Mesenchymal stem cell (in vitro differentiated cells and primary cell): Measurements from ENCODE around the gene MMAB.

Experiments used
- DNase-seq: peaks from one replicate; pipeline ENCODE4 v3.0.0-alpha.2; 2013
- H2AFZ ChIP-seq: one replicate; pipeline ENCODE4 v1.6.1; 2013; ENCODE audit warnings: low read depth, mild to moderate bottlenecking, control low read depth, inconsistent platforms, low read length, moderate library complexity
- H2AK5ac ChIP-seq: 2 replicates; pipeline ENCODE4 v1.6.1; 2013; ENCODE audit warnings: low read length, moderate library complexity, mild to moderate bottlenecking, inconsistent platforms; ENCODE audit not compliant: severe bottlenecking
- H2BK120ac ChIP-seq: one replicate; pipeline ENCODE4 v1.6.1; 2013; ENCODE audit warnings: low read depth, mild to moderate bottlenecking, inconsistent platforms, low read length, moderate library complexity
- H2BK12ac ChIP-seq, 2 experiments: one replicate each; pipeline ENCODE4 v1.6.1; 2013; ENCODE audit warnings: inconsistent platforms in 2 of 2, low read length in 2 of 2, mild to moderate bottlenecking in 2 of 2, moderate library complexity in 2 of 2, control low read depth in 1 of 2
- H2BK15ac ChIP-seq: one replicate; pipeline ENCODE4 v1.6.1; 2013; ENCODE audit warnings: mild to moderate bottlenecking, low read depth, inconsistent platforms; ENCODE audit not compliant: poor library complexity, severe bottlenecking
- H2BK5ac ChIP-seq: 2 replicates; pipeline ENCODE4 v1.6.1; 2013; ENCODE audit warnings: low read depth, mild to moderate bottlenecking, low read length, control low read depth, inconsistent platforms; ENCODE audit not compliant: poor library complexity, severe bottlenecking
- H3K14ac ChIP-seq, 2 experiments: one replicate each; pipeline ENCODE4 v1.6.1; 2013; ENCODE audit warnings: inconsistent platforms in 2 of 2, low read length in 2 of 2, control low read depth in 1 of 2, mild to moderate bottlenecking in 1 of 2, moderate library complexity in 1 of 2
- H3K18ac ChIP-seq, 2 experiments: one replicate each; pipeline ENCODE4 v1.6.1; 2013; ENCODE audit warnings: inconsistent platforms in 2 of 2, low read length in 2 of 2, control low read depth in 1 of 2, low read depth in 1 of 2, mild to moderate bottlenecking in 1 of 2
- H3K23ac ChIP-seq, 2 experiments: one replicate each; pipeline ENCODE4 v1.6.1; 2013; ENCODE audit warnings: inconsistent platforms in 2 of 2, low read length in 2 of 2, mild to moderate bottlenecking in 2 of 2, moderate library complexity in 2 of 2, control low read depth in 1 of 2
- H3K27ac ChIP-seq: 2 replicates; pipeline ENCODE4 v1.5.1; 2013; ENCODE audit warnings: mild to moderate bottlenecking, moderate library complexity, low read length, control low read depth, inconsistent platforms; ENCODE audit not compliant: poor library complexity, severe bottlenecking
- H3K27me3 ChIP-seq, 2 experiments: 2 replicates each; pipeline versions ENCODE4 v1.6.1 to v1.7.0; 2013; ENCODE audit warnings: low read length in 2 of 2, mild to moderate bottlenecking in 2 of 2, moderate library complexity in 2 of 2, control low read depth in 1 of 2, inconsistent platforms in 1 of 2; ENCODE audit not compliant: control insufficient read depth in 1 of 2, insufficient read depth in 1 of 2
- H3K36me3 ChIP-seq, 2 experiments: 2 replicates each; pipeline versions ENCODE4 v1.6.1 to v1.7.0; 2013; ENCODE audit warnings: low read length in 2 of 2, control low read depth in 1 of 2, inconsistent platforms in 1 of 2, low read depth in 1 of 2, mild to moderate bottlenecking in 1 of 2; ENCODE audit not compliant: insufficient read depth in 2 of 2, control insufficient read depth in 1 of 2
- H3K4ac ChIP-seq, 2 experiments: one replicate each; pipeline ENCODE4 v1.6.1; 2013; ENCODE audit warnings: inconsistent platforms in 2 of 2, low read length in 2 of 2, mild to moderate bottlenecking in 2 of 2, moderate library complexity in 2 of 2, control low read depth in 1 of 2, low read depth in 1 of 2
- H3K4me1 ChIP-seq: 2 replicates; pipeline ENCODE4 v1.6.1; 2013; ENCODE audit warnings: low read depth, low read length, control low read depth; ENCODE audit not compliant: control insufficient read depth, insufficient read depth
- H3K4me2 ChIP-seq: 2 replicates; pipeline ENCODE4 v1.6.1; 2013; ENCODE audit warnings: low read length, mild to moderate bottlenecking, inconsistent platforms; ENCODE audit not compliant: poor library complexity, severe bottlenecking
- H3K4me3 ChIP-seq, 2 experiments: 2 replicates each; pipeline versions ENCODE4 v1.5.1 to v1.7.0; 2013; ENCODE audit warnings: low read length in 2 of 2, mild to moderate bottlenecking in 2 of 2, control low read depth in 1 of 2, low read depth in 1 of 2; ENCODE audit not compliant: insufficient read depth in 1 of 2
- H3K79me1 ChIP-seq: replicated peaks from 2 replicates; pipeline ENCODE4 v1.6.1; 2013; ENCODE audit warnings: mild to moderate bottlenecking, control low read depth, low read length, inconsistent platforms; ENCODE audit not compliant: poor library complexity, severe bottlenecking
- H3K9ac ChIP-seq: 2 replicates; pipeline ENCODE4 v1.7.0; 2013; ENCODE audit warnings: mild to moderate bottlenecking, low read length, moderate library complexity
- H3K9me3 ChIP-seq: 2 replicates; pipeline ENCODE4 v1.7.0; 2013; ENCODE audit warnings: mild to moderate bottlenecking, low read length; ENCODE audit not compliant: control insufficient read depth
- H4K8ac ChIP-seq: one replicate; pipeline ENCODE4 v1.6.1; 2013; ENCODE audit warnings: inconsistent platforms, mild to moderate bottlenecking, low read length, moderate library complexity
- H4K91ac ChIP-seq: one replicate; pipeline ENCODE4 v1.6.1; 2013; ENCODE audit warnings: mild to moderate bottlenecking, low read length, inconsistent platforms
- WGBS: methylation state at CpG from one replicate; pipeline ENCODE4 v1.1.7; 2013; ENCODE audit warnings: mixed read lengths; 5-methylcytosine and 5-hydroxymethylcytosine counted together

The MMAB gene

GRCh38 chr12:109580684-109581333 lies 7.5 kb upstream of the MMAB start:
- H4K91ac ChIP-seq = no peak overlapping the region
- H3K9me3 ChIP-seq = no peaks in the 10 kb centered on the region
- no peak overlapping the region for H2BK120ac ChIP-seq
- H3K4me1 ChIP-seq = no peaks in the 10 kb centered on the region
- H4K8ac ChIP-seq = no peak overlapping the region
- no peak overlapping the region for H2AFZ ChIP-seq
- H3K27me3 ChIP-seq = no peaks in the 10 kb centered on the region
- no peak for DNase-seq
- H3K27ac ChIP-seq = no peak overlapping the region
- H2BK12ac ChIP-seq = no peak overlapping the region
- no peak overlapping the region for H3K4ac ChIP-seq
- H2AK5ac ChIP-seq = no peak overlapping the region
- no peak overlapping the region for H3K23ac ChIP-seq
- no peak overlapping the region for H3K18ac ChIP-seq
- no peak overlapping the region for H3K9ac ChIP-seq
- H2BK5ac ChIP-seq = no peak overlapping the region
- no peak overlapping the region for H3K4me3 ChIP-seq
- peaks cover 11% of the 10 kb centered on the region for H3K79me1 ChIP-seq
- peaks cover 50 to 66% of the 10 kb centered on the region in 2 experiments for H3K36me3 ChIP-seq
- no peak overlapping the region for H3K4me2 ChIP-seq
- H2BK15ac ChIP-seq = no peak overlapping the region
- 96% methylated on average over 13 of the region's 13 CpGs for WGBS
- H3K14ac ChIP-seq = no peak overlapping the region

- Histone ChIP-seq H2BK5ac (no peak overlapping the region), H2BK15ac (no peak overlapping the region), H3K36me3 (peaks cover 50 to 70% of the 10 kb centered on the region in 2 experiments), H3K4me1 (no peaks in the 10 kb centered on the region), H4K91ac (no peak overlapping the region), H3K14ac (no peak overlapping the region), H3K4me2 (no peak overlapping the region), H3K4ac (no peak overlapping the region), H3K79me1 (peaks cover 15% of the 10 kb centered on the region), H3K9ac (no peak overlapping the region), H3K4me3 (no peak overlapping the region), H3K23ac (no peak overlapping the region), H3K27me3 (no peaks in the 10 kb centered on the region), H3K27ac (no peak overlapping the region), H2AK5ac (no peak overlapping the region), H2AFZ (no peak overlapping the region), H4K8ac (no peak overlapping the region), H3K9me3 (no peaks in the 10 kb centered on the region), H2BK120ac (no peak overlapping the region), H3K18ac (no peak overlapping the region), H2BK12ac (no peak overlapping the region)
- DNase-seq = no peak
- WGBS = 91% methylated on average over 8 of the region's 8 CpGs
Measured at GRCh38 chr12:109580272-109580671, 7.0 kb upstream of the MMAB start.

DNA sequence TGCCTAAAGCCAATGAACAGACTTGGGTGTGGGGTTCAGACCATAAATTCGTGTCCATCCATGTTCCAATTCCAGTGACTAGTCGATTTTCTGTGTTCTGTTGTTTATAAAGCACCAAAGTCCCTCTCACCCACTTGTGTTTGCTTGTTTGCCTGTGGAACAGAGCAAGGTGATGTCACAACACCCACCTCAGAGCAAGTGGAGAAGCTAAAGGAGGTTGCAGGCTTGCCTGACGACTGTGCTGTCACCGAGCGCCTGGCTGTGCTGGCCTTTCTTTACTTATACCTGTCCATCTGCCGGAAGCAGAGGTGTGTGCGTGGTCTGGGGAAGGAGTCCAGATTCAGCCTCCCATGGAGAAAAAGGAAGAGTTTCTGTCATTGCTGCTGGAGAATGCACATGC lies 6.3 kb upstream of the MMAB start:
- Histone ChIP-seq H3K4me1 (peaks cover 1% of the 10 kb centered on the region), H3K27me3 (no peaks in the 10 kb centered on the region), H3K27ac (no peak overlapping the region), H3K23ac (peak overlapping the region in 1 of 2 experiments; percentile 64), H3K4ac (no peak overlapping the region), H2BK5ac (no peak overlapping the region), H2AK5ac (no peak overlapping the region), H3K9me3 (no peaks in the 10 kb centered on the region), H4K91ac (no peak overlapping the region), H3K14ac (no peak overlapping the region), H2AFZ (no peak overlapping the region), H2BK120ac (no peak overlapping the region), H3K4me3 (no peak overlapping the region), H3K36me3 (peaks cover 50 to 70% of the 10 kb centered on the region in 2 experiments), H4K8ac (no peak overlapping the region), H3K18ac (no peak overlapping the region), H3K9ac (no peak overlapping the region), H3K79me1 (peaks cover 18% of the 10 kb centered on the region), H2BK15ac (no peak overlapping the region), H2BK12ac (no peak overlapping the region), H3K4me2 (no peak overlapping the region)
- WGBS = 92% methylated on average over 7 of the region's 7 CpGs
- DNase-seq = no peak

DNA sequence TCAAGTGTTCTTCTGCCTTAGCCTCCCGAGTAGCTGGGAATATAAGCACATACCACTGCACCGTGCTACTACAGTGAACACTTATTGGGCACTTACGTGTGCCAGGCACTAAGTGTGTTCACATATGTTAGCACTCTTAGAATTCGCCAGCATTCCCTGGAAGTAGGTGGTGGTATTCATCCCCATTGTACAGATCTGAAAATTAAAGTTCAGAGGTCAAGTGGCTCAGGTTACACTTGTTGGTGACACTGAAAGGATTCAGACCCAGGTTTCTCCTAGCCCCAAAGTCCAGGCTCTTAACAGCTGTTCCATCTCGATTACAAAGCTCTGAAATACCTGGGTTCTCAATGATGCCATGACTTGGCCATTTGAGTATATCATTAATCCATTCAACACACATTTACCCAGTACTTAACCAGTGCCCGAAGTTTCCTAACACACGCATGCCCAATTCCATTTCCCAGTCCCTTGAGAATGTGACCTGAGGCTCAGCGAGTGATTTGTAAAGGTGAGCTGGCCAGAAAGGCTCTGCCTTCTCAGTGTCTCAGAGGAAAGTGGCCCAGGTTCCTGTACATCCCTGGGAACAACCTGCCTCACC lies 5.1 kb upstream of the MMAB start:
- Histone ChIP-seq H3K9me3 (no peaks in the 10 kb centered on the region), H3K4me3 (no peak overlapping the region), H3K4ac (no peak overlapping the region), H3K4me1 (peaks cover 1% of the 10 kb centered on the region), H3K79me1 (peaks cover 24% of the 10 kb centered on the region), H2AK5ac (no peak overlapping the region), H3K27ac (no peak overlapping the region), H2BK15ac (no peak overlapping the region), H3K4me2 (no peak overlapping the region), H3K27me3 (no peaks in the 10 kb centered on the region), H4K91ac (no peak overlapping the region), H3K14ac (no peak overlapping the region), H3K18ac (no peak overlapping the region), H2BK120ac (no peak overlapping the region), H2BK5ac (no peak overlapping the region), H2AFZ (no peak overlapping the region), H2BK12ac (no peak overlapping the region), H3K36me3 (peaks cover 50 to 60% of the 10 kb centered on the region in 2 experiments), H4K8ac (no peak overlapping the region), H3K23ac (no peak overlapping the region), H3K9ac (no peak overlapping the region)
- 97% methylated on average over 8 of the region's 8 CpGs for WGBS
- no peak for DNase-seq
